GM19372 (cell line): ENCODE data around the gene ETV1.

Experiments
- ATAC-seq: cut with Tn5 transposase; IDR thresholded peaks from one replicate; pipeline ENCODE4 v1.9.1; 2021; ENCODE audit warnings: mild to moderate bottlenecking, low read depth, moderate library complexity; ENCODE audit not compliant: unreplicated experiment

The ETV1 gene

DNA sequence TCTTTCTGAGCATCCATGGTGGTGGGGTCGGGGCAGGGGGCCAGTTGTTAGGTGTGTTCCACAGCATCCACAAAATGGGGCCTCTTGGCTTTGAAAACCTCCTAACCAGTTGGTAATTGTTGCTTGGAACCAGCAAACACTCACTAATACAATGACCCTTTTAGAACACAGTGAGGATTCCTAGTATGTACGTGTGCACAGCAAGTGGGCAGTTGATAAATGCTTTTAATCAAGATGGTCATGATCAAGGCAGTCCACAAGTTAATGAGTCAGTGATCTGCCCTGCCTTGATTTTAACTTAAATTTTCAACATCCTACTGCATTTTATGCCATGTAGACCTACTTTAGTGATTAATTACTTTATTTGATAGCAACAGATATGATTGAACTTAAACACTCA is 103.1 kb downstream of the ETV1 start:
- no peak for ATAC-seq

DNA sequence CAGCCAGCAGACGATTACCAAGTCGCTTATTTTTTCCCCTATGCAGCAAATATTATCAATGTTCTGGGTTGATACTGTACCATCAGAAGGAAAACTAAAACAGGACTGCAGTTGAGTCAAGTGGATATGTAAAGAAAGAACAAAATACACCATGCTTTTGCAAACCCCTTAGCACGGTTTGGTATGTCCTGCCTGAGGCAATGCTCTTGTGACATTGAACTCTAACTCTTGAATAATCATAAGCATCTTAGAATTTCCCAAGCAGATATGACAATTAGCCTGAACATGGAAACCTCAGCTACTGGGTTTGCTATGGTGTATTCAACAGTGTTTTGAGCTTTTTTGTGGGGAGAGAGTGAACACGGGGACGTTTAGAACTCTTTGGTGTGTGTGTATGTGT is 107.4 kb downstream of the ETV1 start:
- ATAC-seq = no peak

GRCh38 chr7:13880789-13881188 is 108.7 kb downstream of the ETV1 start:
- ATAC-seq = no peak

- ATAC-seq = no peak
Measured at GRCh38 chr7:13879994-13880686, 109.3 kb downstream of the ETV1 start.

- ATAC-seq = no peak
Measured at GRCh38 chr7:13879143-13879542, 110.3 kb downstream of the ETV1 start.

GRCh38 chr7:13878154-13878553 is 111.3 kb downstream of the ETV1 start:
- ATAC-seq = no peak

DNA sequence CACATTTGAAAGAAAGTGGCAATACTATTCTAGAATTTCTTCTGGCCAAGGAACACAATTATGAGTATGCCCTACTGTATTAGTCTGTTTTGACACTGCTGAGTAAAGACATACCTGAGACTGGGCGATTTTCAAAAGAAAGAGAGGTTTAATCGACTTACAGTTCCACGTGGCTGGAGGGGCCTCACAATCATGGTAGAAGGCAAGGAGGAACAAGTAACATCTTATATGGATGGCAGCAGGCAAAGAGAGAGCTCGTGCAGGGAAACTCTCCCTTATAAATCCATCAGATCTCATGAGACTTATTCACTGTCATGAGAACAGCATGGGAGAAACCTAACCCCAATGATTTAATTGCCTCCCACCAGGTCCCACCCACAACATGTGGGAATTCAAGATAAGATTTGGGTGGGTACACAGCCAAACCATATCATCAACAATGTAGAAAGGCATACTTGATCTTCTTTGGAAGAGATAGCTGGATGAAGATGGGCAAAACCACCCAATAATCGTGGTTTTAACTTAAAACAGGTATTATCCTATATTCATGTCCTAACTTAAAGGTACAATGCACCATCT is 113.9 kb downstream of the ETV1 start:
- no peak for ATAC-seq

GRCh38 chr7:13874783-13875182 is 114.7 kb downstream of the ETV1 start:
- ATAC-seq = no peak

- no peak for ATAC-seq
Measured at GRCh38 chr7:13872709-13873108, 116.8 kb downstream of the ETV1 start.

DNA sequence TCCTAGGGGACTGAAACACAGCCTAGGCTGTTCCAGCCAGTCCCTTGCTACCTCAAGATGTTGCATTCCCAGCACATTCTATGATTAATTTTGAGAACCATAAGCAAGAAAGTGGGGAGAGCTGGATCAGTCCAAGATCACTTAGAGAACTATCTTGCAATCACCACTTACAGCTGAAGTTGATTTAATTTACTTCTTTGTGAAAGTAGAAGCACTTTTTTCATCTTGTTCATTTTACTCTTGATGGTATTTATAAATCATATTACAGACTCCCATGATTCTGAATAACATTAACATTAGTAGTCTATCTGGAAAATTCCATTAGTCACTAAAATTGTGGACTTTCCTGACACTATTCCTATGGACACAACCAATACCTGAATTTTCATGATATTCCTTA is 118.5 kb downstream of the ETV1 start:
- no peak for ATAC-seq

DNA sequence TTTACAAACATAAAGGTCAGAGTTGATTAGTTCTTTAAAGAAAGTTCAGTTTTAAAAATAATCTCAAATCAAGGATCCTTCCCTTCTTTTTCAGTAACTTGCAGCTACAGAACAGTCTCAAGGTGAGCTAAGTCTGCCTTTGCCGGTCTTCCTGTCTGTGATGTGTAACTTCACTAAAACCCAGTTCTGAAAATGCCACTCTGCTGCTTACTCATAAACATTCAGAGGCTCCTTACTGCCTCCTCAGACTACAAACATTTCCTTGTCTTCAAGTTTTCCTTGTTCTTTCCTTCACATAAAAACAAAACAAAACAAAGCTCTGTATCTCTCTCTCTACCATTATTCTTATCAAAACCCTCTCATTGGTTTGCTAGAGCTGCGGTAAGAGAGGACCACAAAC is 128.7 kb downstream of the ETV1 start:
- no peak for ATAC-seq

DNA sequence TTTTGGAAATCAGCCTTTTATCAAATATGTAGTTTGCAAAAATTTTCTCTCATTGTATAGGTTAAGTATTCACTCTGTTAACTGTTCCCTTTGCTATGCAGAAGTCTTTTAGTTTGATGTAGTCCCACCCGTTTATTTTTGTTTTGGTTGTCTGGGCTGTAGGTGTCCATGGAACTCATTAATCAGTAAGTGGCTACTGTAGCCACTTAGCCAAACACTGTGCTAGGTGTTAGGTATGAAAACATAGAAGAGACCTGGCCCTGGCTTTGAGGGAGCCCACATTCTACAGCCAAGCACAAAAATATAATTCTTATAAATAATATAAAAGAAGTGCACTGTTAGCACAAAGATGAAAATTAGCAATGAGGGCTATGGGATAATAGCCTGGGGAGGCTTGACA is 133.5 kb downstream of the ETV1 start:
- ATAC-seq = no peak

DNA sequence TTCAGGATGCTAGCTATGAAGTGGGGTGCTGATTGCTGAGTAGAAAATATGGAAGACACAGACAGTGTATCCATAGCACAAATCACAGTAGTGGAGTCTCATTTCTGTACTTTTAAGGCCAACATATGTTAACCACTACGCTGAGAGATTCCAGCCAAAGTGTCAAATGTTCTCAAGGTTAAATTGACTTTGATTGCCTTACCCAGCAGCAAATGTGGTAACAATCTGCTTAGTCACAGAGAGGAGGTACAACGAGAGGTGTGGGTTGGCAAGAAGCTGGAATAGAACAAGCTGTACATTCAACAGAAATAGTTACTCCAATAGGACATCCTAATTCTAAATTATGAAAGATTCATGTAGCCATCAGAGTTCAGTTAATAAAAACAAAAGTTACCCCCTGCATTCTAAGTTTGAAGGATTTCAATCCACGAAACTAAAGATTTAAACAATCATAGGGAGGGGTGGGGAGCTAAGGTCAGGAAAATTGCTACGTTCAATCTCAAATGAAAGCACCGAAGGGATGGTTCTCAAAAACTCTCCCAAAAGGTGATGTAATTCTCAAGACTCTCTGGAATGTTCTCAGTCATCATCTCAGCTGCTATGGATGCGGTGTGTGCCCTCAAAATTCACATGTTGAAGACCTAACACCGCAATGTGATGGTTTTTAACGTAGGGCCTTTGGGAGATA is 137.0 kb downstream of the ETV1 start:
- ATAC-seq = no peak

- no peak for ATAC-seq
Measured at GRCh38 chr7:13851736-13852135, 137.7 kb downstream of the ETV1 start.

DNA sequence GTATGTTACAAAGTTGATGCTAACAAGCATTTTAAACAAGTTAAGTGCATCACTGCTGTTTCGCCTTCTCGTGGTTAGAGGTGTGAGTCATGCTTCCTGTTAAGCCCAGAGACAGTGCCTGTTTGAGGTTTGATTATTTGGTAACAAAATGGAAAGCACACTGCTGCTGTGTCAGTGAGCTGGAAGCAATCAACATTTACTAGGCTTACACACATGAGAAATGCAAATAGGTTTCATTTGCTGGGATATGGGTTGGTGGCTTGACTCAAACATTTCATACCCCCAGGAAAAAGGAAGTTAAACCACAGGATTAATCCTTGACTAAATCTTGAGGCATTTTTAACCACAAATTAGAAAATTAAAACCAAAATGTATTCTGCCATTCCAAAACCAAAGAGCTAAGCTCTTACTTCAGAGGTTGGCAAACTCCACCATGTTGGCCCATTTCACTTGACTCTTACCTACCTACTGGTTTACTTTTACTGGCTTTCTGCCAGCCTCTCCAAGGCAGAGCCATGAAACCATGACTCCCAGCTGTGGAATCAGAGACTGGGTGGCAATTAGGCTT is 139.2 kb downstream of the ETV1 start:
- no peak for ATAC-seq

DNA sequence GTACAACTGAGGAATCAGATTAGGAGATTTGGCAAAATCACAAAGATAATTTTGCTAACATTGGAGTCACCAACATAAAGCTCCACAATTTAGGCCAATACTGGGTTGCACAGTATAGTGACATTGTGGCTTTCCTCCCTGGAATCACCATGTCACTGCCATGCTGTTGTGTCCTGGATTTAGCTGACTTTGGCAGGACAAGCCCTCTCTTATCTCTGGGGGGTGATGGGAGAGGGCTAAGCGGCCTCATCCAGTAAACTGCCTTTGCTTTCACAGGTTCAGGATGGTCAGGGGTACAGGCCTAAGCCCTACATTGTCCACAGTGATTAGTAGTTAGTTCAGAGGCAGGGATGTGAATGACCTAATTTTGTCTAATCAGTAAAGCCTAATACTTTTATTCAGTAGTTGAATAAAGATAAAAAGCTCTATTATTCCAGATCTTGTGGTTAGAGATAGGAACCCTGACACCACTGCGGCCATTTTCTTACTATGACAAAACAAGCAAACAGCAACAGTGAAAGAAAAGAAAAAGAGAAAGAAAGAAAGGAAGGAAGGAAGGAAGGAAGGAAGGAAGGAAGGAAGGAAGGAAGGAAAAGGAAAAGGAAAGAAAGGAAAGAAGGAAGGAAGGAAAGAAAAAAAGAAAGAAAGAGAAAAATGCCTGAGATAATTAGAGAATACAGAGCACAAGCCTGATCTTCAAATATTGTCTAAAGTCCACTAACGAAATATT is 140.1 kb downstream of the ETV1 start:
- no peak for ATAC-seq

- ATAC-seq = no peak
Measured at GRCh38 chr7:13848681-13849131, 140.8 kb downstream of the ETV1 start.

DNA sequence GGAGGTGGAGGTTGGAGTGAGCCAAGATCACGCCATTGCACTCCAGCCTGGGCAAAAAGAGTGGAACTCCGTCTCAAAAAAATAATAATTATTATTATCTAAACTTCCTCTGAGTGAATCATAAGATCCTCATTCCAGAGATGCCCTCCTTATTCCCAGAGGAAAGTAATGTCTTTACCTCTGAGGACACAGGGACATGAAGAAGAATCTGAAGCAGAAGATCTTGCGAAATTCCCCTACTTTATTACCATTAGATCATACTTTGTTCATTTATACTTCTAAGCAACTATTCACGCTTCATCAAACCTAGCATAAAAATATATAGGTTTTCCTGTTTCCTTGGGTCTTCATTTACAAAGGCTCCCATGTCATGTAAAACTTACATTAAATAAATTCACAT is 143.1 kb downstream of the ETV1 start:
- no peak for ATAC-seq

DNA sequence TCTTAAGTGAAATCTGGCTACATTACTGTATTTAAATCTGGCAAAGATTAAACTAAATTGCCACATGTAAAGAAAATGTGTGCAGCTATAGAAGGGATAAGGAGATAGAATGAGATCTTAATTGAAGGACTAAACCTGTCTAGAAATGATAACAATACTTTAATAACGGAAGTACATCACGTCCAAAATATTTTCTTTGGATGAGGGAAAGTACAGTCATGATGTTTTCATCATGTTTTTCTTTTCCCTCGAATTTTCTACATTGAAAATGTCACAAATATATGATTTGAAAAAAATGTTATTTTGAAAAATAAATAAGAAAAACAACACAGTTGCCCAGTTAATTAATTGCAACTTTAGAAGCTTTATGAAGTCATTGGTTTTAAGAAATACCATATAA is 143.9 kb downstream of the ETV1 start:
- ATAC-seq = no peak

- ATAC-seq = no peak
Measured at GRCh38 chr7:13844954-13845353, 144.5 kb downstream of the ETV1 start.

DNA sequence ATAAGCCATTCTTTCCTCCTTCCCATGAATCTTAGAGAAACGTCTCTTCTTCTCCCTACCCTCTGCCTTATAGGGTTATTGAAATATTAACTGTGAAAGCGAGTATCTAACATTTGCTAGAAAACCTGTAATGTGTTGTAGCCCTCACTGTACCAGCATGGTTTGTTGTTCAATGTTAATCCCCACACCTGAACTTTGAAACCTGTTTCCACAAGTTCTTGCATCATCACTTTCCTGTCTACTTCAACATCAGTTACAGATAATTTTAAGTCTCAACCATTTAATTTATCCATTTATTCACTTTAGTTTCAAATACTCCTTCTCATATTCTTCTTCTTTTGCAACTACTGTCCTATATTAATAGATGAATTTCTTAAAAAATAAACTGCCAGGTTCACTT is 148.2 kb downstream of the ETV1 start:
- no peak for ATAC-seq
